ENCODE data around the gene GBP6.
A peak's percentile ranks its signal among the peaks of the same experiment; 100 is the strongest.
"Not testable (repeated sequence)": the region's sequence is repeated elsewhere in the genome, so short reads cannot be mapped to it uniquely, and the experiment has no call there.

The GBP6 gene

GRCh38 chr1:89378001-89378400, 14.1 kb downstream of the GBP6 start:
- DNase-seq, result no peak

- no peak for DNase-seq
Measured at GRCh38 chr1:89381618-89382017, 17.8 kb downstream of the GBP6 start.

GRCh38 chr1:89382479-89382878, 18.6 kb downstream of the GBP6 start:
- DNase-seq, result no peak

- no peak for DNase-seq
Measured at GRCh38 chr1:89383185-89383584, 19.3 kb downstream of the GBP6 start.

- no peak for DNase-seq
Measured at GRCh38 chr1:89390707-89391106, 26.8 kb downstream of the GBP6 start.

GRCh38 chr1:89391686-89392085, 27.8 kb downstream of the GBP6 start:
- no peak for DNase-seq

- no peak for DNase-seq
Measured at GRCh38 chr1:89394851-89395250, 31.0 kb downstream of the GBP6 start.

- no peak for DNase-seq
Measured at GRCh38 chr1:89396902-89397301, 33.0 kb downstream of the GBP6 start.

- no peak for DNase-seq
Measured at GRCh38 chr1:89405275-89405929, 41.5 kb downstream of the GBP6 start.

GRCh38 chr1:89407360-89407759, 43.5 kb downstream of the GBP6 start:
- peak; percentile 13 for DNase-seq

- not testable (repeated sequence) for DNase-seq
Measured at GRCh38 chr1:89407768-89408167, 43.9 kb downstream of the GBP6 start.

- no peak for DNase-seq
Measured at GRCh38 chr1:89425056-89425455, 61.2 kb downstream of the GBP6 start.

- DNase-seq, result no peak
Measured at GRCh38 chr1:89429062-89429461, 65.2 kb downstream of the GBP6 start.

GRCh38 chr1:89429681-89430080, 65.8 kb downstream of the GBP6 start:
- DNase-seq, result not testable (repeated sequence)

- DNase-seq, result no peak
Measured at GRCh38 chr1:89433421-89433820, 69.6 kb downstream of the GBP6 start.

- DNase-seq, result not testable (repeated sequence)
Measured at GRCh38 chr1:89434058-89434780, 70.4 kb downstream of the GBP6 start.

All from CD4-positive, alpha-beta T cell treated with Interleukin-4 for 4 hours (primary cell).